Liver (tissue), 9 donors: ENCODE results near the gene LHFPL6. TPM values are rescaled to one million over a fixed set of nuclear protein-coding genes. Genes with fewer than 3 reads are reported as not detected.

ENCODE experiments used
- DNase-seq: peaks from one replicate; pipeline ENCODE4 v3.0.0-alpha.2; 2017; ENCODE audit warnings: low spot score
- H3K27ac ChIP-seq, 2 donors: one replicate each; pipeline ENCODE4 v1.7.0; 2013; ENCODE audit warnings: inconsistent platforms in 2 of 2, low read length in 2 of 2, control low read depth in 1 of 2, low read depth in 1 of 2, mild to moderate bottlenecking in 1 of 2
- H3K27me3 ChIP-seq, 4 donors: one replicate each; pipeline versions ENCODE4 v1.6.1 to v1.7.0; 2013; ENCODE audit warnings: low read length in 3 of 4, inconsistent platforms in 1 of 4, mild to moderate bottlenecking in 1 of 4, moderate library complexity in 1 of 4; ENCODE audit not compliant: control insufficient read depth in 4 of 4, insufficient read depth in 4 of 4
- H3K36me3 ChIP-seq, 4 donors: one replicate each; pipeline versions ENCODE4 v1.6.1 to v1.7.0; 2013; ENCODE audit warnings: low read length in 3 of 4, mild to moderate bottlenecking in 3 of 4, low read depth in 1 of 4, moderate library complexity in 1 of 4; ENCODE audit not compliant: control insufficient read depth in 4 of 4, insufficient read depth in 3 of 4
- H3K4me1 ChIP-seq, 4 donors: one replicate each; pipeline versions ENCODE4 v1.6.1 to v1.7.0; 2013; ENCODE audit warnings: low read length in 3 of 4, mild to moderate bottlenecking in 3 of 4, moderate library complexity in 1 of 4; ENCODE audit not compliant: control insufficient read depth in 4 of 4, insufficient read depth in 4 of 4
- H3K4me3 ChIP-seq, 3 donors: one replicate each; pipeline versions ENCODE4 v1.6.1 to v1.7.0; 2013; ENCODE audit warnings: low read length in 3 of 3, control low read depth in 1 of 3, low read depth in 1 of 3, mild to moderate bottlenecking in 1 of 3
- H3K9ac ChIP-seq, 2 donors: one replicate each; pipeline ENCODE4 v1.7.0; 2013; ENCODE audit warnings: low read length in 2 of 2, mild to moderate bottlenecking in 2 of 2, moderate library complexity in 2 of 2, control low read depth in 1 of 2, low read depth in 1 of 2
- H3K9me3 ChIP-seq, 4 donors: one replicate each; pipeline versions ENCODE4 v1.6.1 to v1.7.0; 2013; ENCODE audit warnings: low read length in 3 of 4; ENCODE audit not compliant: control insufficient read depth in 4 of 4
- ATF3 ChIP-seq: IDR thresholded peaks from 2 replicates; pipeline ENCODE4 v1.6.1; 2016; ENCODE audit warnings: antibody characterized with exemption
- CTCF ChIP-seq: fragments of 150-350 bp; IDR thresholded peaks from 2 replicates; pipeline ENCODE4 v1.5.1; 2017; ENCODE audit warnings: improper control_type of control experiment, low read depth, low read length; ENCODE audit not compliant: missing input control
- EGR1 ChIP-seq, 2 donors: IDR thresholded peaks; 2 replicates each; pipeline ENCODE4 v1.6.1; 2016 to 2018; ENCODE audit warnings: antibody characterized with exemption in 2 of 2, low read depth in 2 of 2
- FOXA1 ChIP-seq: IDR thresholded peaks from 2 replicates; pipeline ENCODE4 v1.6.1; 2016; ENCODE audit warnings: antibody characterized with exemption
- FOXA2 ChIP-seq: IDR thresholded peaks from 2 replicates; pipeline ENCODE4 v1.6.1; 2016; ENCODE audit warnings: antibody characterized with exemption
- GABPA ChIP-seq, 2 donors: IDR thresholded peaks in 1 of 2; conservative IDR thresholded peaks in 1 of 2; 2 replicates each; pipeline ENCODE4 v1.6.1; 2016; ENCODE audit warnings: antibody characterized with exemption in 2 of 2, mild to moderate bottlenecking in 1 of 2, moderate library complexity in 1 of 2
- HNF4A ChIP-seq, 2 donors: conservative IDR thresholded peaks; 2 replicates each; pipeline ENCODE4 v1.6.1; 2016; ENCODE audit warnings: antibody characterized with exemption in 2 of 2, mild to moderate bottlenecking in 2 of 2
- HNF4G ChIP-seq: IDR thresholded peaks from 2 replicates; pipeline ENCODE4 v1.6.1; 2016; ENCODE audit warnings: antibody characterized with exemption
- JUND ChIP-seq, 2 donors: IDR thresholded peaks; 2 replicates each; pipeline ENCODE4 v1.6.1; 2016; ENCODE audit warnings: antibody characterized with exemption in 2 of 2
- MAX ChIP-seq: IDR thresholded peaks from 2 replicates; pipeline ENCODE4 v1.6.1; 2016; ENCODE audit warnings: antibody characterized with exemption
- NR2F2 ChIP-seq: IDR thresholded peaks from 2 replicates; pipeline ENCODE4 v1.6.1; 2016; ENCODE audit warnings: antibody characterized with exemption
- RAD21 ChIP-seq, 2 donors: IDR thresholded peaks; 2 replicates each; pipeline ENCODE4 v1.6.1; 2016; ENCODE audit warnings: antibody characterized with exemption in 2 of 2, mild to moderate bottlenecking in 2 of 2
- REST ChIP-seq: IDR thresholded peaks from 2 replicates; pipeline ENCODE4 v1.6.1; 2016; ENCODE audit warnings: antibody characterized with exemption, mild to moderate bottlenecking
- RXRA ChIP-seq, 2 donors: IDR thresholded peaks; 2 replicates each; pipeline ENCODE4 v1.6.1; 2017 to 2018; ENCODE audit warnings: antibody characterized with exemption in 2 of 2, mild to moderate bottlenecking in 1 of 2
- SP1 ChIP-seq: IDR thresholded peaks from 2 replicates; pipeline ENCODE4 v1.6.1; 2018; ENCODE audit warnings: antibody characterized with exemption, mild to moderate bottlenecking
- TAF1 ChIP-seq: conservative IDR thresholded peaks from 2 replicates; pipeline ENCODE4 v1.6.1; 2016; ENCODE audit warnings: antibody characterized with exemption, mild to moderate bottlenecking
- YY1 ChIP-seq: IDR thresholded peaks from 2 replicates; pipeline ENCODE4 v1.6.1; 2016; ENCODE audit warnings: antibody characterized with exemption, mild to moderate bottlenecking
- ZBTB33 ChIP-seq: IDR thresholded peaks from 2 replicates; pipeline ENCODE4 v1.6.1; 2016; ENCODE audit warnings: antibody characterized with exemption
- WGBS: extraction: QIAGEN DNeasy Blood & Tissue Kit; methylation state at CpG from one replicate; pipeline ENCODE4 v1.1.7; 2013; 5-methylcytosine and 5-hydroxymethylcytosine counted together
- polyA plus RNA-seq, 2 donors: library from polyadenylated mRNA; stranded (reverse) in 1 of 2; unstranded in 1 of 2; fragments of 200-250 nt in 1 of 2; fragments of >200 nt in 1 of 2; fragmentation: Nextera tagmentation in 1 of 2; extraction: Ambion mirVana in 1 of 2; gene quantifications; one replicate each; pipeline versions ENCODE4 v1.2.1 to v1.2.3, GENCODE V29; 2013 to 2015
- total RNA-seq, 2 donors: library from RNA; depleted of rRNA; stranded (reverse); fragments of >200 nt; gene quantifications; one replicate each; pipeline ENCODE4 v1.2.3, GENCODE V29; 2014
- donor health status: healthy.
- donor health status: healthy.
- donor health status: healthy.
- donor health status: healthy.
- donor health status: healthy.

Gene LHFPL6
- total and polyA plus RNA-seq, 4 donors, result 2.6 to 8.3 (median 5.5) TPM

GRCh38 chr13:39324806-39325311 is 278.1 kb downstream of the LHFPL6 start:
- Histone ChIP-seq H3K27me3 (no peaks in the 10 kb centered on the region), H3K9ac (no peak overlapping the region), H3K9me3 (no peaks in the 10 kb centered on the region), H3K4me1 (no peaks in the 10 kb centered on the region), H3K36me3 (no peaks in the 10 kb centered on the region), H3K27ac (no peak overlapping the region), H3K4me3 (no peak overlapping the region)
- no peak for TF ChIP-seq ATF3
- TF ChIP-seq FOXA2, result no peak
- no peak for TF ChIP-seq GABPA (IDR thresholded peaks at IDR 0.05 in 1 of 2, conservative IDR thresholded peaks at IDR 0.05 in 1 of 2)
- no peak for TF ChIP-seq MAX
- no peak for TF ChIP-seq RAD21 (IDR thresholded peaks at IDR 0.05)
- TF ChIP-seq YY1, result no peak
- TF ChIP-seq HNF4G, result no peak
- no peak for TF ChIP-seq REST
- 92% methylated on average over 4 of the region's 4 CpGs for whole genome bisulfite sequencing
- no peak for DNase-seq

GRCh38 chr13:39322836-39323585 is 280.0 kb downstream of the LHFPL6 start:
- no peak for DNase-seq
- WGBS, result 58% methylated on average over 3 of the region's 3 CpGs

More at GRCh38 chr13:39322836-39323585, 280.0 kb downstream of the LHFPL6 start:
- no peaks in the 10 kb centered on the region for H3K4me1 ChIP-seq
- no peaks in the 10 kb centered on the region for H3K9me3 ChIP-seq
- H3K27ac ChIP-seq, result no peak overlapping the region
- H3K36me3 ChIP-seq, result no peaks in the 10 kb centered on the region
- no peak overlapping the region for H3K4me3 ChIP-seq
- H3K27me3 ChIP-seq, result no peaks in the 10 kb centered on the region
- no peak overlapping the region for H3K9ac ChIP-seq
- TF ChIP-seq ATF3, result no peak
- TF ChIP-seq EGR1 (IDR thresholded peaks at IDR 0.05; ENCODE audit: low read depth in 2 of 2), result no peak
- no peak for TF ChIP-seq HNF4G
- no peak for TF ChIP-seq FOXA1
- TF ChIP-seq TAF1, result no peak
- TF ChIP-seq NR2F2, result no peak
- no peak for TF ChIP-seq ZBTB33
- no peak for TF ChIP-seq FOXA2
- no peak for TF ChIP-seq RXRA (IDR thresholded peaks at IDR 0.05)
- no peak for TF ChIP-seq MAX
- TF ChIP-seq REST, result no peak
- no peak for TF ChIP-seq RAD21 (IDR thresholded peaks at IDR 0.05)
- TF ChIP-seq YY1, result no peak
- TF ChIP-seq HNF4A (conservative IDR thresholded peaks at IDR 0.05), result no peak
- no peak for TF ChIP-seq SP1
- no peak for TF ChIP-seq CTCF
- TF ChIP-seq JUND (IDR thresholded peaks at IDR 0.05), result no peak
